Memory B cell (primary cell): ENCODE data around the gene SNX4.
"Not testable (repeated sequence)": the region's sequence is repeated elsewhere in the genome, so short reads cannot be mapped to it uniquely, and the experiment has no call there.

Experiments
- ATAC-seq: fragments of 150-1000 bp; cut with Tn5 transposase; 2 replicates; pipeline ENCODE4 v1.10.0; 2021; ENCODE audit warnings: low read depth, mild to moderate bottlenecking, moderate library complexity
- DNase-seq, 2 donors: peaks; one replicate each; pipeline ENCODE4 v3.0.0; 2022; ENCODE audit warnings: low spot score in 2 of 2
- H3K27ac Mint-ChIP-seq: one replicate; pipeline ENCODE4 v1.8.0; 2022; ENCODE audit warnings: mild to moderate bottlenecking, moderate library complexity, mixed read lengths
- H3K27me3 Mint-ChIP-seq: one replicate; pipeline ENCODE4 v1.8.0; 2022; ENCODE audit warnings: mixed read lengths
- H3K36me3 Mint-ChIP-seq: one replicate; pipeline ENCODE4 v1.8.0; 2022; ENCODE audit warnings: mild to moderate bottlenecking, mixed read lengths
- H3K4me1 Mint-ChIP-seq: one replicate; pipeline ENCODE4 v1.8.0; 2022; ENCODE audit warnings: mixed read lengths
- H3K4me3 Mint-ChIP-seq: one replicate; pipeline ENCODE4 v1.8.0; 2022; ENCODE audit warnings: mild to moderate bottlenecking, moderate library complexity, mixed read lengths
- H3K9me3 Mint-ChIP-seq: one replicate; pipeline ENCODE4 v1.8.0; 2022; ENCODE audit warnings: mixed read lengths

The SNX4 gene

DNA sequence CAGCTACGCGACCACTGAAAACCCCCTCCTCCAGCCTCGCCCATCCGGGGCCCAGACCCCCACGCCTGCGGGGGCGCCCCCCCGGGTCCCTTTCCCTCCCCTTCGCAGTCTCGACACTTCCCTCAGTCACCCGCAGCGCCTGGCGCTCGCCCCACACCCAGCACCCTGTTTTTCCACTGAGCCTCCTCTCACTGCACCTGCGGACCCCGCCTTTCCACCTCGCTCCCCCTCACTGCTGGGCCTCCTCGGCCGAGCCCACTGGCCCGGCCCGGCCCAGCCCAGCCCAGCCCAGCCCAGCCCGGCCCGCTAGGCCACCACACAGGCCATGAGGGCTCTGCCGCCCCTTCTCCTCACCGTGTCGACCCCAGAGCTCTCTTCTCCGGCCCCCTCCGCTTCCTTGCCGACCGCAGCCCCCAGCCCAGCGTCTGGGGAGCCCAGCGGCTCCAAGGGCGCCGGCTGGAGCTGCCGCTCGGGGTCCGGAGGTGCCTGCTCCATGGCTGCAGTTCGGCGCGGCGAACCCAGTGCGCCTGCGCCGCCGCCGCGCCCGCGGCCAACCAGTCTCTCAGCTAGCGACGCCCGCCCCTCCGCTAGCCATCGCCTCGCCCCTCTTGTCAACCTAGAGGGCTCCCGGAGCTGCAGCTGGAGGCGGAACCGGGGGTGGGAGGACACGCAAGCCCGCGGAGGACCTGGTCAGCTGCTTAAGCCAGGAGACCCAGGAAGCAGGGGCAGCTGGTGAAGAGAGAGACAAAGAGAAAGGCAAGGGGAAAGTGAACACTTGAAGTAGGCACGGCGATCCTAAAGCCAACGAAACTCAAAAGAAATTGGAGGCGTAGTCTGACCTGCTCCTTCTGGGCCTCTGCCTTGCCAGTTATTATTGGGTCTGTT lies at the start of gene SNX4:
Gene SNX4 (minus strand): TSS at position 525 of the 885 bp plus-strand sequence. CDS start 30 bp downstream, at position 495.
- H3K36me3 Mint-ChIP-seq = peaks cover 6% of the 10 kb centered on the region
- H3K27me3 Mint-ChIP-seq = no peaks in the 10 kb centered on the region
- H3K27ac Mint-ChIP-seq = peak within 1 kb of the TSS; percentile 83
- ATAC-seq (peak; percentile 96), DNase-seq (peak; percentile 74 to 77)
- peaks cover 25% of the 10 kb centered on the region for H3K4me1 Mint-ChIP-seq
- peak within 1 kb of the TSS; percentile 90 for H3K4me3 Mint-ChIP-seq
- no peaks in the 10 kb centered on the region for H3K9me3 Mint-ChIP-seq

DNA sequence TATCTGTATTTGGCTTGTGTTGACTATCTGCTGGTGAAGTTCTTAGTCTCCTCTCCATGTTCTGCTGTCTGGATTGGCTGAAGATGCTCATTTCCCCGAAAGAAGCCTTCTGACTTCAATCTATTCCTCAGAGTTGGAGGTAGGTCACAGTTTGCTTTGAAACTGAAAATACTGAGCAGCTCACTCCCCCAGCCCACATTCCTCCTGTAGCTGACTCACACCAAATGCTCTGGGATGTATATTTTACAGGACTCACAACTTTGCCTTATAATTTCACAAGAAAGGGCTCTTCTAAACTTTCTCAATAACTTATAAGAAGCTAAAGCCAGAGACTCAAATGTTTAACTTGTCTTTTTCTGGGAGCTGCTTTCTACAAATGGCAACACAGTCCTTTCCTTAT lies 36.3 kb upstream of the SNX4 start:
- Mint-ChIP-seq H3K9me3 (no peaks in the 10 kb centered on the region), H3K4me3 (no peak overlapping the region), H3K27ac (no peak overlapping the region), H3K36me3 (peaks cover 26% of the 10 kb centered on the region), H3K4me1 (no peaks in the 10 kb centered on the region), H3K27me3 (no peaks in the 10 kb centered on the region)
- DNase-seq = no peak
- ATAC-seq = no peak

DNA sequence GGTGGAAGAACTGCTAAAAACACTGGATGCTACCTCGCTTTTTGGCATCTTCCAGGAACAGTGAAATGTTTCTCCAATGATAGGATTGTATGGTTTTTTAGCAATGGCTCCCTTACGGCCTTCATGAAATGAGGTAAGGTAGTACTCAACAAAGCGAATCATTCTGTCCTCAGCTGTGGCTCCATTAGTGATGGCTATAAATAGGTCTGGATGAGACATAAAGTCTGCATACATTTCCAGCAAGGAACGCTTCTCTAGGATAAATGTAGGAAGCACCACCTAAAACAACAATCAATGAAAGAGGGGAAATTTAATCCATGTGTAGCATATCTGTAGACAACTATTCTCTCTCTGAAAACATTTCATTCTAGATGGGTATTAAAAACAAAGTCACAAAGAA lies 32.4 kb upstream of the SNX4 start:
- no peak for DNase-seq
- Mint-ChIP-seq H3K9me3 (no peaks in the 10 kb centered on the region), H3K4me1 (no peaks in the 10 kb centered on the region), H3K36me3 (peaks cover 20% of the 10 kb centered on the region), H3K27ac (no peak overlapping the region), H3K4me3 (no peak overlapping the region), H3K27me3 (no peaks in the 10 kb centered on the region)
- no peak for ATAC-seq

DNA sequence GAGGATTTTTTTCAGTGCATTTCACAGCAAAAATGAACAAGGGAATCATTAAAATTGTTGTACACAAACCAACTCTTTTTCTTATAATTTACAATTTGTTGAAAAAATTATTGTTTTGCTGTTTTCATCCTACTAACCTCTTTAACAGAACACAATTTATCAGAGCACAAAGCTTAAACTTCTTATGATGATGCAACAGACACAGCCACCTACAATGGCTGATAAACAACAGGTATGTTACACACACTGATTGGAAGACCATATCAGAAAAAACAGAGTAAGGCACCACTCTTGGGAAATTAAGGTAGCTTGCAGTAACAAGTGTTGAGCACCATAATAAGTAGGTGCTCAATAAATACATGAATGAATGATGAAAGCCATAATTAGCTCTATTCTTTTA lies 8.9 kb upstream of the SNX4 start:
- Mint-ChIP-seq H3K4me1 (no peaks in the 10 kb centered on the region), H3K27ac (no peak overlapping the region), H3K27me3 (no peaks in the 10 kb centered on the region), H3K4me3 (no peak overlapping the region), H3K36me3 (peaks cover 26% of the 10 kb centered on the region), H3K9me3 (no peaks in the 10 kb centered on the region)
- DNase-seq (no peak), ATAC-seq (no peak)

- no peak for DNase-seq
- no peak overlapping the region for H3K4me3 Mint-ChIP-seq
- H3K27me3 Mint-ChIP-seq = no peaks in the 10 kb centered on the region
- no peak overlapping the region for H3K27ac Mint-ChIP-seq
- ATAC-seq = no peak
- no peaks in the 10 kb centered on the region for H3K9me3 Mint-ChIP-seq
- peaks cover 5% of the 10 kb centered on the region for H3K4me1 Mint-ChIP-seq
- H3K36me3 Mint-ChIP-seq = peaks cover 11% of the 10 kb centered on the region
Measured at GRCh38 chr3:125525153-125525552, 5.2 kb upstream of the SNX4 start.

GRCh38 chr3:125520563-125520919 lies 539 bp upstream of the SNX4 start:
- H3K9me3 Mint-ChIP-seq, ATAC-seq, H3K27me3 Mint-ChIP-seq, H3K36me3 Mint-ChIP-seq, DNase-seq: not testable (repeated sequence)
- Mint-ChIP-seq H3K4me1 (peaks cover 25% of the 10 kb centered on the region), H3K27ac (peak overlapping the region; percentile 83), H3K4me3 (peak overlapping the region; percentile 90)

- Mint-ChIP-seq H3K36me3 (peaks cover 14% of the 10 kb centered on the region), H3K9me3 (no peaks in the 10 kb centered on the region), H3K27me3 (no peaks in the 10 kb centered on the region), H3K27ac (peak overlapping the region; percentile 71), H3K4me3 (no peak overlapping the region), H3K4me1 (peaks cover 34% of the 10 kb centered on the region)
- DNase-seq (no peak), ATAC-seq (no peak)
Measured at GRCh38 chr3:125515421-125515820, 4.6 kb downstream of the SNX4 start.

DNA sequence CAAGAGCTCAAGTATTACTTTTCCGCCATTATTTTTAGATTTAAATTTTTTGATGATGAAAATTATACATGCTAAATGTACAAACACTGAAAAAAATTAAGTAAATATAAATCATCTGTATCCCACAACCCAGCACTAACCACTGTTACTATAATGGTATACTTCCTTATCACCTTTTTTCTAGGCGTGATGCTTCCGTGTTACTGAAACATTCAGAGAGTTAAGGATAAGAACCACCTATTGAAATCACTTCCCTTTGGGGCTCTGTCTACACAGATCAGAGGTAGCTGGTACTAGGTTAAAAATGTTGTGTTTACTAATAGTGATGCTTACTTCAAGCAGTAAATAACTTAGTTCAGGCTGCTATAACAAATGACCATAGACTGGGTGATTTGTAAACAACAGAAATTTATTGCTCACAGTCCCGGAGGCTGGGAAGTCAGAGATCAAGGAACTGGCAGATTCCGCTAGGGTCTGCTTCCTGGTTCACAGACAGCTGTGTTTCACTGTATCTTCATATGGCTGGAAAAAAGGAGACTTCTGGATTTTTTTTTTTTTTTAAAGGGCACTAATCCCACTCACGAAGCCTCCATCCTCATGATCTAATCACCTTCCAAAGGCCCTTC lies 6.4 kb downstream of the SNX4 start:
- Mint-ChIP-seq H3K9me3 (no peaks in the 10 kb centered on the region), H3K4me1 (peaks cover 22% of the 10 kb centered on the region), H3K36me3 (peaks cover 21% of the 10 kb centered on the region), H3K27me3 (no peaks in the 10 kb centered on the region), H3K27ac (no peak overlapping the region), H3K4me3 (no peak overlapping the region)
- no peak for DNase-seq
- ATAC-seq = no peak

DNA sequence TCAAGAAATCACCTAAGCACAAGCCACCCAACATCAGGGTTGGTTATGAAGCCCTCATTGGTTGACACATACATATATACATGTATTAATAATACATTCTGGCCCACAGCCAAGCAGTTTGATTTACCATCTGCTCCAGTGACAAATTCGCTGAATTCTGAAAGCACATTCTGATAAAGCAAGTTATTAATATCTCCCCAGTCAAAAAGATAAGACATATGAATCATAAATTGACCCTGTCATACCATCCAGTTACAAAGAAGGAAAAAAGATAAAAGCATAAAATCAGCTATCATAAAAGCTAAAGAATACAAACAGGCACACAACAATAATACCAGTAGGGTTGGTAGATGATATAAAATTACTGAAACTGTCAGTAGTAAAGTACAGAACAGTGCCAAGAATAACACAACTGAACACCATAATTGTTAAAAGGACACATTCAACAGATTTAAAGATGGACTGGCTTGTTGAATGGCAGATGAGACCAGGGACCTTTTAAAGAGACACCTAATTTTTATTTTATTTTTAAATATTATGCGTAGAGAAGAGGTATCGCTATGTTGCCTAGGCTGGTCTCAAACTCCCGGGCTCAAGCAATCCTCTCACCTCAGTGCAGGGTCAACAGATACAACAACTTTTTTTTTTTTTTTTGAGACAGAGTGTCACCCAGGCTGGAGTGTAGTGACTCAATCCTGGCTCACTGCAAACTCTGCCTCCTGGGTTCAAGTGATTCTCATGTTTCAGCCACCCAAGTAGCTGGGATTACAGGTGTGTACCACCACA lies 7.7 kb downstream of the SNX4 start:
- peaks cover 29% of the 10 kb centered on the region for H3K36me3 Mint-ChIP-seq
- no peak for DNase-seq
- no peak overlapping the region for H3K4me3 Mint-ChIP-seq

GRCh38 chr3:125511420-125512118 lies 8.4 kb downstream of the SNX4 start:
- DNase-seq (no peak), ATAC-seq (no peak)
- peaks cover 34% of the 10 kb centered on the region for H3K36me3 Mint-ChIP-seq
- peaks cover 2% of the 10 kb centered on the region for H3K9me3 Mint-ChIP-seq
- peak overlapping the region; percentile 4 for H3K4me3 Mint-ChIP-seq
- H3K27me3 Mint-ChIP-seq = no peaks in the 10 kb centered on the region
- peaks cover 18% of the 10 kb centered on the region for H3K4me1 Mint-ChIP-seq
- H3K27ac Mint-ChIP-seq = peak overlapping the region; percentile 2

More for the DNA sequence above, 7.7 kb downstream of the SNX4 start:
- no peak for ATAC-seq
- no peaks in the 10 kb centered on the region for H3K9me3 Mint-ChIP-seq
- peaks cover 21% of the 10 kb centered on the region for H3K4me1 Mint-ChIP-seq
- H3K27ac Mint-ChIP-seq = peak overlapping the region; percentile 2
- no peaks in the 10 kb centered on the region for H3K27me3 Mint-ChIP-seq

GRCh38 chr3:125507128-125507527 lies 12.9 kb downstream of the SNX4 start:
- DNase-seq (no peak), ATAC-seq (no peak)
- Mint-ChIP-seq H3K4me3 (no peak overlapping the region), H3K4me1 (peaks cover 7% of the 10 kb centered on the region), H3K27ac (no peak overlapping the region), H3K9me3 (peaks cover 2% of the 10 kb centered on the region), H3K27me3 (no peaks in the 10 kb centered on the region), H3K36me3 (peaks cover 37% of the 10 kb centered on the region)

DNA sequence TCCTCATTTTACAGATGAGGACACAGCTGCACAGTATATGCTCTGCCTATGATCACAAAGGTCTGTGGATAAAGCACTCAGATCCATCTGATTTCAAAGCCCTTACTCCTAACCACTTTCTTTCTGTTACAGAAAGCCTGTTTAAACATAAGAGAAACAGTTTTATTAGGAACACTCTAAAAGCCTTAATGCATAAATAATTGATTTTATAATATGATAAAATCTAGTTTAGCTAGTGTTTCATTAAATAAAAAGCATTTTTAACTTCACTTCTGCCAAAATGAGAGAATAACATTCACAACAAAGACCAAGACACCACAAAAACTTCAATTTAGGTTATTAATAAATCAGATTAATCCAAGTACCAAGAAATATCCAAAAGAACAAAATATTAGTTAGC lies 21.4 kb downstream of the SNX4 start:
- no peak overlapping the region for H3K4me3 Mint-ChIP-seq
- ATAC-seq (no peak), DNase-seq (no peak)
- H3K36me3 Mint-ChIP-seq = peaks cover 11% of the 10 kb centered on the region
- H3K27ac Mint-ChIP-seq = no peak overlapping the region
- H3K4me1 Mint-ChIP-seq = no peaks in the 10 kb centered on the region
- H3K27me3 Mint-ChIP-seq = no peaks in the 10 kb centered on the region
- H3K9me3 Mint-ChIP-seq = no peaks in the 10 kb centered on the region

DNA sequence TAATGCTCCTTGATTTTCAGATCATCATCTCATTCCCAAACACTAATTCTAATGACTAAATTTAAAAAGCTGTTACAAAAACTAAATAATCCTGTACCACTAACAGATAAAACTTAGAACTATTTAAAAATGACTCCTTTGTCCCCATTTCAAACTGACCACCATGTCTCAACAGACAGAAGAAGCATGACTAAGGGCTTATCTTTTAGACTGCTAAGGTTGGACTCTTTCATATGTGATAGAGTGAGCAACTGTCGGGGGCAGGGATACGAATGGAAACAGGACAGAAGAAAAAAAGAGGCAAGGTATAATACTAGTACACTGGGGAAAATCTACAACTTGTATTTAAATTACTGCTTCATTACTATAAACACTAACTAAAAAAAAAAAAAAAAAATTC lies 23.3 kb downstream of the SNX4 start:
- Mint-ChIP-seq H3K27me3 (no peaks in the 10 kb centered on the region), H3K4me1 (no peaks in the 10 kb centered on the region), H3K9me3 (no peaks in the 10 kb centered on the region), H3K27ac (no peak overlapping the region), H3K36me3 (peaks cover 11% of the 10 kb centered on the region), H3K4me3 (no peak overlapping the region)
- DNase-seq (no peak), ATAC-seq (no peak)

DNA sequence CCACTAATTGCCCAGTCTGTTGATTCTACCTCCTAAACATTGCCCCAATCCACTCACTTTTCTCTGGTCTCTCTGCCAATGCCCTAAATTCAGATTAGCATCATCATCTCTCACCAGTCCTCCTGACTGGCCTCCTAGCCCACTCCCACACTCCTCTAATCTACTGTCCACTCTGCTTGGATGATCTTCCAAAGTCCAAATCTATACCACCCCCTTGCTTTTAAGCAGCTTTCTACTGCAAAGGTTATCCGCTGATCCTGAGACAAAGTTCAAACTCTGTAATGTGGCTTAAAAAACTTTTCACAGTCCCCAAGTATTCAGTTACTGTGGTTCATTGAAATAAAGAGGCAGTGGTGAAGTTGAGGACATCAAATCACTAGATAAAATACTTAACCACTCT lies 37.6 kb downstream of the SNX4 start:
- Mint-ChIP-seq H3K27me3 (no peaks in the 10 kb centered on the region), H3K36me3 (peaks cover 17% of the 10 kb centered on the region), H3K4me3 (no peak overlapping the region), H3K27ac (no peak overlapping the region), H3K9me3 (no peaks in the 10 kb centered on the region), H3K4me1 (no peaks in the 10 kb centered on the region)
- no peak for DNase-seq
- no peak for ATAC-seq
